Esophagus squamous epithelium (tissue), 4 donors: ENCODE results near the gene REC8.

Experiments
- POLR2A ChIP-seq, 4 donors: fragments of 450-650 bp; IDR thresholded peaks; one replicate each; pipeline ENCODE4 v1.6.1; 2017; ENCODE audit warnings: antibody characterized with exemption in 4 of 4, mild to moderate bottlenecking in 4 of 4, moderate library complexity in 3 of 4
- TF ChIP-seq, protein P1 (sequence below), 6 experiments: fragments of 450-650 bp in 4 of 6; fragments of 200-600 bp in 2 of 6; sonication (generic) in 2 of 6; IDR thresholded peaks; one replicate each; pipeline ENCODE4 v1.5.1; 2016 to 2019; ENCODE audit warnings: antibody characterized with exemption in 6 of 6, mild to moderate bottlenecking in 4 of 6, moderate library complexity in 4 of 6

DNA sequence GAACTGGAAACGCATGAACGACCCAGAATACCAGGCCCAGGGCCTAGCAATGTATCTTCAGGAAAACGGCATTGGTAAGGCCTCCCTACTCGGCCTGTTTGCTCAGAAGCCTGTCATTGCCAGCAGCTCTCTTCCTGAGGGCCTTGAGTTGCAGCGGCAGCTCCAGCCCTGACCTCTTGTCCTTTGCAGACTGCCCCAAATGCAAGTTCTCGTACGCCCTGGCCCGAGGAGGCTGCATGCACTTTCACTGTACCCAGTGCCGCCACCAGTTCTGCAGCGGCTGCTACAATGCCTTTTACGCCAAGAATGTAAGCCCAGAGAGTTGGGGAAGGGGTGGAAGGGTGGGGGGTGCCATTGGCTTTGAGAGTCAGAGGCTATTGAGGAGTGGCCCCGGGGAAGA, 14.5 kb upstream of the REC8 start:
- TF ChIP-seq, protein P1, sequence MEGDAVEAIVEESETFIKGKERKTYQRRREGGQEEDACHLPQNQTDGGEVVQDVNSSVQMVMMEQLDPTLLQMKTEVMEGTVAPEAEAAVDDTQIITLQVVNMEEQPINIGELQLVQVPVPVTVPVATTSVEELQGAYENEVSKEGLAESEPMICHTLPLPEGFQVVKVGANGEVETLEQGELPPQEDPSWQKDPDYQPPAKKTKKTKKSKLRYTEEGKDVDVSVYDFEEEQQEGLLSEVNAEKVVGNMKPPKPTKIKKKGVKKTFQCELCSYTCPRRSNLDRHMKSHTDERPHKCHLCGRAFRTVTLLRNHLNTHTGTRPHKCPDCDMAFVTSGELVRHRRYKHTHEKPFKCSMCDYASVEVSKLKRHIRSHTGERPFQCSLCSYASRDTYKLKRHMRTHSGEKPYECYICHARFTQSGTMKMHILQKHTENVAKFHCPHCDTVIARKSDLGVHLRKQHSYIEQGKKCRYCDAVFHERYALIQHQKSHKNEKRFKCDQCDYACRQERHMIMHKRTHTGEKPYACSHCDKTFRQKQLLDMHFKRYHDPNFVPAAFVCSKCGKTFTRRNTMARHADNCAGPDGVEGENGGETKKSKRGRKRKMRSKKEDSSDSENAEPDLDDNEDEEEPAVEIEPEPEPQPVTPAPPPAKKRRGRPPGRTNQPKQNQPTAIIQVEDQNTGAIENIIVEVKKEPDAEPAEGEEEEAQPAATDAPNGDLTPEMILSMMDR (IDR thresholded peaks at IDR 0.05): no peak
- no peak for TF ChIP-seq POLR2A (IDR thresholded peaks at IDR 0.05)
